ENCODE data around the gene LAMTOR5. TPM values are rescaled to one million over a fixed set of nuclear protein-coding genes. Genes with fewer than 3 reads are reported as not detected.

LAMTOR5 gene
- 100 to 1,000 TPM in 1 of 4 donors, 10 to 100 TPM in 3; 46.1 to 119 (median 80.2) TPM for total RNA-seq

- Histone ChIP-seq H3K9me3 (no peaks in the 10 kb centered on the region), H3K4me1 (peaks cover 12 to 18% of the 10 kb centered on the region in 2 donors), H3K4me3 (replicated peaks in 1 of 3) (peak within 1 kb of the TSS; percentile 64 to 90 (median 85)), H3K36me3 (peaks cover 20 to 25% of the 10 kb centered on the region in 2 donors), H3K27me3 (no peaks in the 10 kb centered on the region), H3K27ac (peak within 1 kb of the TSS; percentile 76 to 95 (median 94))
- WGBS, 2 donors = 1 to 2% methylated on average over 31 to 40 of the region's 76 CpGs
- DNase-seq = peak; percentile 92 to 94
- TF ChIP-seq POLR2A (IDR thresholded peaks at IDR 0.05) = peak in 1 of 2 donors; percentile 89
- TF ChIP-seq, protein P1, sequence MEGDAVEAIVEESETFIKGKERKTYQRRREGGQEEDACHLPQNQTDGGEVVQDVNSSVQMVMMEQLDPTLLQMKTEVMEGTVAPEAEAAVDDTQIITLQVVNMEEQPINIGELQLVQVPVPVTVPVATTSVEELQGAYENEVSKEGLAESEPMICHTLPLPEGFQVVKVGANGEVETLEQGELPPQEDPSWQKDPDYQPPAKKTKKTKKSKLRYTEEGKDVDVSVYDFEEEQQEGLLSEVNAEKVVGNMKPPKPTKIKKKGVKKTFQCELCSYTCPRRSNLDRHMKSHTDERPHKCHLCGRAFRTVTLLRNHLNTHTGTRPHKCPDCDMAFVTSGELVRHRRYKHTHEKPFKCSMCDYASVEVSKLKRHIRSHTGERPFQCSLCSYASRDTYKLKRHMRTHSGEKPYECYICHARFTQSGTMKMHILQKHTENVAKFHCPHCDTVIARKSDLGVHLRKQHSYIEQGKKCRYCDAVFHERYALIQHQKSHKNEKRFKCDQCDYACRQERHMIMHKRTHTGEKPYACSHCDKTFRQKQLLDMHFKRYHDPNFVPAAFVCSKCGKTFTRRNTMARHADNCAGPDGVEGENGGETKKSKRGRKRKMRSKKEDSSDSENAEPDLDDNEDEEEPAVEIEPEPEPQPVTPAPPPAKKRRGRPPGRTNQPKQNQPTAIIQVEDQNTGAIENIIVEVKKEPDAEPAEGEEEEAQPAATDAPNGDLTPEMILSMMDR (IDR thresholded peaks at IDR 0.05) = peak in 2 of 6 experiments; percentile 8 to 26
- intact Hi-C loops (cut with DNase I) = loop anchor here (2.0 to 10.0 kb wide), 4 partner anchors 53 to 373 kb away; partner anchors contain the start of gene STRIP1
Measured at GRCh38 chr1:110407260-110408210, at the start of gene LAMTOR5. TSS of gene LAMTOR5 (minus strand) at chr1:110407694. CDS start at chr1:110407620, 74 bp downstream.

- H3K4me3 ChIP-seq (replicated peaks in 1 of 3) = no peak overlapping the region
- no peaks in the 10 kb centered on the region for H3K27me3 ChIP-seq
- TF ChIP-seq, protein P1 (IDR thresholded peaks at IDR 0.05) = no peak
- no peak for TF ChIP-seq POLR2A (IDR thresholded peaks at IDR 0.05)
- no peaks in the 10 kb centered on the region for H3K36me3 ChIP-seq
- intact Hi-C loops (cut with DNase I) = loop anchor here (2.0 kb wide), 1 partner anchor 40 kb away; no protein-coding TSS in a partner anchor
- no peaks in the 10 kb centered on the region for H3K9me3 ChIP-seq
- no peak for DNase-seq
- H3K4me1 ChIP-seq = no peaks in the 10 kb centered on the region
- no peak overlapping the region for H3K27ac ChIP-seq
- 75 to 92% methylated on average over 4 to 5 of the region's 5 CpGs for WGBS, 2 donors
Measured at GRCh38 chr1:110457206-110457605, 49.7 kb upstream of the LAMTOR5 start.

DNA sequence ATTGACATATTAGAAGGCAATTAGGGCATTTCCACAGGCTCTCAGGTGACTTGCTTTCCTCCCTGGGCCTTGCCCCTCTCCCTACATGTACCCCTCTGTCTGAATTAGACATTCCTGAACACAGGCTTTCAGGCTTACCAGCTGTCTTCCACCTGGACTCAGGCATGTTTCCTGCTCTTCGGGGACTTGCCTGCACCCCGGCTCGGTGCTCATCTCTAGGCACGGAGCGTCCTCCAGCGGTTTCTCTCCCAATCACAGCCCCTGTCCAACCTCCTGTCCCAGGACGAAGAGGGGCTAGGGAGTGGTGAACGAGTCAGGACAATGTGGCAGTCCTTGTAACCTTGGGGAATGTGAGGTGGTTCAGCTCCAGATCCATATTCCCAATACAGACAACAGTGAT lies 47.7 kb upstream of the LAMTOR5 start:
- no peaks in the 10 kb centered on the region for H3K9me3 ChIP-seq
- no peak overlapping the region for H3K4me3 ChIP-seq (replicated peaks in 1 of 3)
- WGBS, 2 donors = 46 to 67% methylated on average over 8 of the region's 8 CpGs
- H3K27ac ChIP-seq = no peak overlapping the region
- no peaks in the 10 kb centered on the region for H3K4me1 ChIP-seq
- intact Hi-C loops (cut with DNase I) = no loop called here
- DNase-seq = no peak
- TF ChIP-seq, protein P1 (IDR thresholded peaks at IDR 0.05) = no peak
- TF ChIP-seq POLR2A (IDR thresholded peaks at IDR 0.05) = no peak
- H3K27me3 ChIP-seq = no peaks in the 10 kb centered on the region
- no peaks in the 10 kb centered on the region for H3K36me3 ChIP-seq

- Histone ChIP-seq H3K27me3 (no peaks in the 10 kb centered on the region), H3K9me3 (no peaks in the 10 kb centered on the region), H3K4me1 (no peaks in the 10 kb centered on the region), H3K4me3 (replicated peaks in 1 of 3) (no peak overlapping the region), H3K36me3 (no peaks in the 10 kb centered on the region), H3K27ac (no peak overlapping the region)
- no peak for DNase-seq
- intact Hi-C loops (cut with DNase I) = no loop called here
- TF ChIP-seq, protein P1 (IDR thresholded peaks at IDR 0.05) = no peak
- TF ChIP-seq POLR2A (IDR thresholded peaks at IDR 0.05) = no peak
- 100% methylated on average over 1 of the region's 1 CpG; no CpG with 5 or more reads in 1 of the 2 donors for WGBS, 2 donors
Measured at GRCh38 chr1:110454328-110454727, 46.8 kb upstream of the LAMTOR5 start.

GRCh38 chr1:110453829-110454228 lies 46.3 kb upstream of the LAMTOR5 start:
- TF ChIP-seq, protein P1 (IDR thresholded peaks at IDR 0.05) = no peak
- no peak for TF ChIP-seq POLR2A (IDR thresholded peaks at IDR 0.05)
- no peak overlapping the region for H3K27ac ChIP-seq
- H3K9me3 ChIP-seq = no peaks in the 10 kb centered on the region
- H3K4me3 ChIP-seq (replicated peaks in 1 of 3) = no peak overlapping the region
- H3K27me3 ChIP-seq = no peaks in the 10 kb centered on the region
- H3K36me3 ChIP-seq = no peaks in the 10 kb centered on the region
- no peak for DNase-seq
- no peaks in the 10 kb centered on the region for H3K4me1 ChIP-seq
- 88 to 90% methylated on average over 9 of the region's 9 CpGs for WGBS, 2 donors
- intact Hi-C loops (cut with DNase I) = no loop called here

Measured in thyroid gland (tissue), 4 donors.